Left lung (tissue), 10 donors: ENCODE data around the gene RPL11. TPM values are rescaled to one million over a fixed set of nuclear protein-coding genes. Genes with fewer than 3 reads are reported as not detected.
"Not testable (repeated sequence)": the region's sequence is repeated elsewhere in the genome, so short reads cannot be mapped to it uniquely, and the experiment has no call there.

ENCODE experiments used
- ATAC-seq: fragments of 200-7000 bp; cut with Tn5 transposase; one replicate; pipeline ENCODE4 v1.9.1; 2020; ENCODE audit warnings: moderate library complexity
- DNase-seq, 4 donors: peaks; one replicate each; pipeline ENCODE4 v3.0.0-alpha.2; 2013 to 2020
- H3K27ac ChIP-seq, 2 donors: fragments of 200-600 bp; sonication (generic) in 1 of 2; one replicate each; pipeline versions ENCODE4 v1.5.0 to v1.8.0; 2020 to 2021
- H3K27me3 ChIP-seq, 2 donors: fragments of 200-600 bp; sonication (generic) in 1 of 2; one replicate each; pipeline versions ENCODE4 v1.5.0 to v1.8.0; 2020 to 2021
- H3K36me3 ChIP-seq, 2 donors: fragments of 200-600 bp; sonication (generic) in 1 of 2; one replicate each; pipeline versions ENCODE4 v1.5.0 to v1.8.0; 2020 to 2021
- H3K4me1 ChIP-seq, 2 donors: fragments of 200-600 bp; one replicate each; pipeline ENCODE4 v1.8.0; 2021
- H3K4me3 ChIP-seq, 2 donors: fragments of 200-600 bp; sonication (generic) in 1 of 2; one replicate each; pipeline versions ENCODE4 v1.5.0 to v1.8.0; 2020 to 2021; ENCODE audit warnings: mild to moderate bottlenecking in 1 of 2
- H3K9me3 ChIP-seq, 2 donors: fragments of 200-600 bp; sonication (generic) in 1 of 2; one replicate each; pipeline versions ENCODE4 v1.5.0 to v1.8.0; 2020 to 2021
- CTCF ChIP-seq, 2 donors: fragments of 200-600 bp; sonication (generic) in 1 of 2; IDR thresholded peaks; one replicate each; pipeline versions ENCODE4 v1.5.0 to v1.8.0; 2021; ENCODE audit warnings: antibody characterized with exemption in 2 of 2
- intact Hi-C, 2 donors: fragments of 100-400 bp; cut with DNase I; formaldehyde crosslinking; loops; one replicate each; pipeline versions ENCODE4 v1.11.2 to v1.14.2; 2022
- polyA plus RNA-seq, 6 donors: library from polyadenylated mRNA; unstranded; fragments of 120-200 nt; gene quantifications; one replicate each; pipeline ENCODE4 v1.2.1, GENCODE V29; 2013; ENCODE audit not compliant: insufficient read length in 6 of 6
- total RNA-seq, 2 donors: library from RNA; stranded (reverse); fragmentation: NEBNext Ultra II Directional; extraction: Animal tissue kit (Norgen Biotek cat#: 25700); gene quantifications; one replicate each; pipeline ENCODE4 v1.2.1, GENCODE V29; 2021
- donor health status: DM: no; HTN: yes; CAD: no.
- donor health status: DM: no; HTN: no; CAD: no.

RPL11 gene
- total and polyA plus RNA-seq, 8 donors: 761 to 3,171 (median 2,797) TPM

GRCh38 chr1:23644555-23644866 is 47.1 kb upstream of the RPL11 start:
- no peak overlapping the region for H3K4me3 ChIP-seq
- no peak overlapping the region for H3K27ac ChIP-seq
- no peak for DNase-seq
- TF ChIP-seq CTCF (IDR thresholded peaks at IDR 0.05): no peak
- no peaks in the 10 kb centered on the region for H3K27me3 ChIP-seq
- H3K9me3 ChIP-seq: no peaks in the 10 kb centered on the region
- no peaks in the 10 kb centered on the region for H3K4me1 ChIP-seq
- no peak for ATAC-seq
- intact Hi-C loops: no loop called here
- H3K36me3 ChIP-seq: no peaks in the 10 kb centered on the region

GRCh38 chr1:23645338-23645737 is 46.3 kb upstream of the RPL11 start:
- DNase-seq: no peak
- intact Hi-C loops: no loop called here
- H3K36me3 ChIP-seq: no peaks in the 10 kb centered on the region
- no peaks in the 10 kb centered on the region for H3K9me3 ChIP-seq
- H3K27me3 ChIP-seq: no peaks in the 10 kb centered on the region
- TF ChIP-seq CTCF (IDR thresholded peaks at IDR 0.05): no peak
- H3K4me3 ChIP-seq: no peak overlapping the region
- no peak for ATAC-seq
- no peaks in the 10 kb centered on the region for H3K4me1 ChIP-seq
- H3K27ac ChIP-seq: no peak overlapping the region

GRCh38 chr1:23646091-23646490 is 45.5 kb upstream of the RPL11 start:
- no peaks in the 10 kb centered on the region for H3K27me3 ChIP-seq
- no peak for DNase-seq
- intact Hi-C loops: no loop called here
- H3K36me3 ChIP-seq: no peaks in the 10 kb centered on the region
- ATAC-seq: no peak
- no peak overlapping the region for H3K27ac ChIP-seq
- H3K4me1 ChIP-seq: no peaks in the 10 kb centered on the region
- no peak overlapping the region for H3K4me3 ChIP-seq
- no peaks in the 10 kb centered on the region for H3K9me3 ChIP-seq
- no peak for TF ChIP-seq CTCF (IDR thresholded peaks at IDR 0.05)

- no peak overlapping the region for H3K27ac ChIP-seq
- no peak for TF ChIP-seq CTCF (IDR thresholded peaks at IDR 0.05)
- H3K4me3 ChIP-seq: no peak overlapping the region
- intact Hi-C loops: no loop called here
- H3K4me1 ChIP-seq: no peaks in the 10 kb centered on the region
- no peaks in the 10 kb centered on the region for H3K27me3 ChIP-seq
- no peaks in the 10 kb centered on the region for H3K36me3 ChIP-seq
- H3K9me3 ChIP-seq: no peaks in the 10 kb centered on the region
- ATAC-seq (no peak), DNase-seq (no peak)
These were observed 45.1 kb upstream of the RPL11 start for GRCh38 chr1:23646541-23646940.

- no peak for TF ChIP-seq CTCF (IDR thresholded peaks at IDR 0.05)
- H3K27me3 ChIP-seq: no peaks in the 10 kb centered on the region
- DNase-seq: no peak
- H3K9me3 ChIP-seq: no peaks in the 10 kb centered on the region
- H3K4me1 ChIP-seq: no peaks in the 10 kb centered on the region
- no peak overlapping the region for H3K4me3 ChIP-seq
- intact Hi-C loops: no loop called here
- no peak for ATAC-seq
- no peaks in the 10 kb centered on the region for H3K36me3 ChIP-seq
- H3K27ac ChIP-seq: no peak overlapping the region
These were observed 43.0 kb upstream of the RPL11 start for GRCh38 chr1:23648576-23648975.

- DNase-seq, H3K4me1 ChIP-seq, H3K27ac ChIP-seq, H3K9me3 ChIP-seq, ATAC-seq, H3K27me3 ChIP-seq, H3K4me3 ChIP-seq, intact Hi-C loops, H3K36me3 ChIP-seq: not testable (repeated sequence)
These were observed 42.4 kb upstream of the RPL11 start for GRCh38 chr1:23649157-23649556.
